HG03520 (cell line): ENCODE results near the gene SLC1A2.

Source experiments
- ATAC-seq: cut with Tn5 transposase; IDR thresholded peaks from one replicate; pipeline ENCODE4 v1.9.1; 2021; ENCODE audit warnings: mild to moderate bottlenecking, moderate library complexity; ENCODE audit not compliant: unreplicated experiment

SLC1A2 gene

DNA sequence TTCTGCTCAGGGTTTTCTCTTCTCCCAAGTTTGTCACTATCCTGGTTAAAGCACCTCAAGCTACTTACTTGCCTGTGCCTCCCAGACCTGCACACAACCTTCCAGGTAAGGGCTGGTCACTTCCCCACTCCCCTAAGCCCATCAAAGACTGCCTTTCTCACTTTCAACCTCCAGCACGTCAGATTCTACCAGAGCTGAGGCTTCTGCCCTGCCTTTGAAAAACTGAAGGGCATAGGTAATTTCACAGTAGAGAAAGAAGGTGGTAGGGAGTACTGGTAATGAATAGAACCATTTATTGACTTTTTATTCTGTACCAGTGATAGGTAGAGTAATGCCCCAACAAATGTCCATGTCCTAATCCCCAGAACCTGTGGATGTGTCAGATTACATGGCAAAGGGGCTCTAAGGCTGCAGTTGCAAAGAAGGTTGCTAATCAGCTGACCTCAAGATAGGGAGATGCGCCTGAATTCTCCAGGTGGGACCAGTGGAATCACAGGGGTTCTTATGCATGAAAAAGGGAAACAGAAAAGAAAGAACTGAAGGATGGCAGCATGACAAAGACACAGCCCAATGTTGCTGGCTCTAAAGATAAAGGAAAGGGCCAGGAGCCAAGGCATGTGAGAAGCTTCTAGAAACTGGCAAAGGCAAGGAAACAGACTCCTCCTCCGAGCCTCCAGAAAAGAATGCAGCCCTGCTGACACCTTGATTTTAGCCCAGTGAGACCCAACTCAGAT lies 89.0 kb downstream of the SLC1A2 start:
- no peak for ATAC-seq

DNA sequence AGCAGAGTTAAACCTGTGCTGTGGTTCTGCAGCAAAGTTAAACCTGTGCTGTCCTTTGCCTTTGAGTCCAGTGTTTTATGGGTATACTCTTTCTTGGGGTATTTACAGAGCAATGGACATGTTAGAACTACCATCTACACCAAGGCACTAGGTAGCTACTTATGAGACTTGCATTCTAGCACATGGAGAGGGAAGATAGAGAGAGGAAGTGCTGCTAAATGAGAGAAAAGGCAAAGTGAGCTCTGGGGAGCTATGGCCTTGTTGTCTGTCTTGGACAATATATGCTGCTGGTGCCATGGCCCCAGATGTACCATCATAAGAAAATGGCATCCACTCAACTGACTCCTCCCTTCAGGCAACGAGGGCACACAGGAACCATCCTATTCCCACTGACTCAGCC lies 91.5 kb downstream of the SLC1A2 start:
- no peak for ATAC-seq

DNA sequence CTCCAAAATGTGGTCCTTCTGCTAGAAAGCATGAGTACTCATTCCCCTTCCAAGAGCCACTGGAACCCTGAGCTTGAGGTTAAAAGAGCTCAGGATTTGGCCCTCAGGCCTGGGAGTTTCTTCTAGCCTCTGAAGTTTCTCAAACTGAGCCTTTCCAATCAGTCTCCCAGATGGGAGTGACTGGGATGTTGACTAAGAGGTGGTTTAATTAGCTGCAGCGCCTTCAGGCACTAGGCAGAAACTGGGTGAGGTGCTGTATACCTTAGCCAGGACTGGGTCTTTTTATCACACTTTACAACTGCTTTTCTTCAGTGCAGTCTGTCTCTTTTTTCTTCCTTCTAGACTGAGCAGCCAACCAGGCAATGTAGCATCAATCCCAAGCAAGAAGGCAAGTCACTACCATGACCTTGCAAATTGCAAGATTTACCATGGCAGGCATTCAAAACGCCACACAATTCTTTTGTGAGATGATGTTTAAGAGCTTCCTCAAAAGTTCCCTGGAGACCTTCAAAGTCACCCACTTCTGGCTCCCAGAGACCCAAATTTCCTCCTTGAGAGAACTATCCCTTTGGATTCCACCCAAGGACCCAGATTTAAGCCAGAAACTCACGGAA lies 93.0 kb downstream of the SLC1A2 start:
- ATAC-seq, result no peak

DNA sequence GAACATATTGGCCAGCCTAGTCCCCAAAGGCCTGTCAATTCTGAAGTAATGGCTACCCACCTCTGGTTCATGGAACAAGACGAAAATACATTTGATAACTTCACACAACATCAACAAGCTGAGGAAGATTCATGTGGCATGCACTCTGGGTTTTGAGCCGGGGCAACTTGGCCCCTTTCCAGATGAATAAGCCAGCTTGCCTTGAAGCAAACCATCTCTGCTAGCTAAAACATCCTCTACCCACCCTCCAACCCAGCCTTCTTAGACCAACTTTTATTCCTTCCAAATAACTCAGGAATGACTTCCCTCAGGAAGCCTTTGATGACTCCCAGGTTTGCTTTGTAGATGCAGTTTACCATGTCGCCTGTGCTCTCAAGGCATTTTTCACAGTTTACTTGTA lies 94.4 kb downstream of the SLC1A2 start:
- ATAC-seq, result no peak

DNA sequence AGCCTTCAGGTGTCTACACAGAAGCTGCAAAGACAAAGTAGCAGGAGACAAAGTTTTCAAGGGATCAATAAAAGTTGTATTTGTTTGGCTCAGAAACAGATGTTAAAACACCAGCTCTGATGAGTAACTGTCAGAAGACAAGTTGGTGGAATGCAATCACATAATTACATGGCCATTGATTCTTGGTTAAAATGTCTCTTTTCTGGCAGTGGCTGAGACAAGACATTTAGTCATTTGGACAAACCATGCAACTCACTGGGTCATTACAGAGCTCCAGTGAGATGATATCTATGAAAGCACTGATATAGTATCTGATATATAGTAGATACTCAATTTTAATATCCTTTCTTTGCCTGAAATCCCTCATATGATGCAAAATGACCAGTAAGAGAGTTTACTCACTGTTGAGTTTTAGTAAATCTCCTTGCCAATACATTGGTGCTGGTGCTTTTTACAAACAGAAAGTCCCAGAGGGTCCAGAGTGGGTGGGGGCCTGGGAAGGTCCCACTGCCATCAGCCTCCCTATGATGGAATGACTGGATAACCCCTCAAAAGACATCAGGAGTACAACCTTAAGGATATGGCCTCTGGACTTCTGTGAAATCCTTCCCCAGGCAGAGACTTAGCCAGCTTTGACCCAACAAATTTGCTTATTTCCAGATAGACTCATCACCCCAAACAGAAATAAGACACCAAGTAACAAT lies 95.0 kb downstream of the SLC1A2 start:
- no peak for ATAC-seq

DNA sequence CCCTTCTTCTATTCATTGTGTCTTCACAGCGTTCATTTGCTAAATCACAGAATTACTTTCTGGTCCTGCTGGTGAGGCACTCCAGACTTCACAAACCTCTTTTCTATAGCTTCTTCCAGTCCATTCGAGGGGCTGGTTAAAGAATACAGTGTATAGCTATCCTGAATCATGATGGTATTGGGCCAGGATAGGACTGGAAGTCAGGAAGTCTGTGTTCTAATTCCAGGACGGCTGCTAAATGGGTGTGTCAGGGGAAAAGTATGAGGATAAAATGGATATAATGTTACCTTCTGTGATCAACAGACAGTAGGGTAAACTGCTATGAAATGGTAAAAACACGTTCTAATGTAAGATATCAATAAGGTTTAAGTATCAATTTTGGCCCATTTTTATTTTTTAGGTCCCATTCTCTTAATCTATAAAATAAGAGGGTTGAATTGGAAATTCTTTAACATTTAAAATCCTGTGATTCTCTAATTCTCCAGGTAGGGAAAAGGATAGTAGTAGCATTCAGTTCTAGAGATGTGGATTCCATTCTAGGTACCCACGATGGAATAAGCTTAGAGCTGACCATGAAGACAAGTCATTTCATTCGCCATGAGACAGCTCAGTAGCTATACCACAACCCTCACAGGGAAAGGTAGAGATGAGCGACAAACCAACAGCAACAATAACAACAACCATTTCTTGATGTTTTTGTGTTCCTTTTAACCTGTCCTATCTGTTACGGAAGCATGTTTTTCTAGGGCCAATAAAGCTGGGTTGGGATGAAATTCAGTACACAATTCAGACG lies 96.1 kb downstream of the SLC1A2 start:
- ATAC-seq, result no peak

DNA sequence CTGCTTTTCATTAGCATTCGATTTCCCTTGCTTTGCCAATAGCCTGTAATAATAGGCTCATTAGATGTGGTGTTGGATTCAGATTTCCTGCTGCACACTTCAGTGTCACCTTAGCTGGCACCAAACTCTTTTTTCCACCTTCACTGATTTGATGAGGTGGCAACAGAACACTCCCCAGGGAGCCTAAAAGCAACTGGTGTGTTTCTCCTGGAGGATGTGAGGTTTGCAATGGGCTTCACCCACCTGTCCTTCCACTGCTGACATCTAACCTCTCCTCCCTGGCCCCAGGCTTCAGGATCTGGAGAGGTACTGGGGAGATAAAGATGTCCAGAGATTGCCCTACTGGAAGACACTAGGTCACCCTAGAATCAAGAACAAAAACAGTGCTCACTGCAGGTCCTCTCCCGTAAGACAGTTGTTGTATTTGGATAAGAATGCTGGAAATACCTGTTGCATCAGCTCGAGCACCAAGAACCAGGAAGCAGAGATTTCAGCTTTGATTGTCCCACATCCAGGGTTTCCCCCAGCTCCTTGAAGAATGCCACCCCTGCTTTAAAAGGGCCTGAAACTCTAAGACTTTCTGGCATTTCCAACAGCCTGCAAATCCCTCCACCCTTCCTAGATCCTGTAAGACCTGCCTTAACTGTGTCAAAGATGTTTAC lies 96.9 kb downstream of the SLC1A2 start:
- ATAC-seq, result no peak

DNA sequence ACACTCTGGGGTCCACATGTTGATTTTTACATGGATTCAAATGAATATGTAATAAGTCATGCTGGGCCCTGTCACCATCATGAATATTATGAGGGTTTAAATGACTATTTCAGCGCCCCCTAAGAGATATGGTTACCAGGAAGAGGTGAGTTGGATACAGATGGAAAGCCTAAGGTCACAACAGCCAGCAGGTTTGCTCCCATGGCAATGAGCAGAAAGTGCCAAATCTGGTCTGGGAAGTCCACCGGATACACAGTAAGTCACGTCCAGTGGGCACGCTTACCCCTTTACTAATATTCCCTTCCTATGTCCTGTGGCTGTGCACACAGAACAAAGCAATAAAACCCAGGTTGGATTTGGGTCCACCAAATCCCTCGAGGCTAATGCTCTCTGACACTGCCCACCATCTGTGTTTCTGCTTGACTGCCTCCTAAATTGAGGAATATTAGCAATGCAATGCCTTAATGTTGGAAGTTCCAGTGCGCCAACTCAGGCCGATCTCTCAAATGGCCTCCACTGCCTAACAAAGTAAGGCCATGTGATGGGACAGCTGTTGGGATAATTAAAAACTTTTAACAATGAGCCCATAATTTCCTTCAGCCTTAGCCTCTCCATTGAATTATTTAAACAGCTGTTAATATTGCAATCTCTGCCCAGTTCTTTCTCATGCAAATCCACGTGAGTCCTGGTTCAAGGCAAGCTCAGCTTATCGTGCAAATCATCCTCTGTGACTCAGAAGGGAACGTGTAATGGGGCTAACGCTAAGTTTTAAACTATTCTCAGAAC lies 97.6 kb downstream of the SLC1A2 start:
- ATAC-seq, result no peak

DNA sequence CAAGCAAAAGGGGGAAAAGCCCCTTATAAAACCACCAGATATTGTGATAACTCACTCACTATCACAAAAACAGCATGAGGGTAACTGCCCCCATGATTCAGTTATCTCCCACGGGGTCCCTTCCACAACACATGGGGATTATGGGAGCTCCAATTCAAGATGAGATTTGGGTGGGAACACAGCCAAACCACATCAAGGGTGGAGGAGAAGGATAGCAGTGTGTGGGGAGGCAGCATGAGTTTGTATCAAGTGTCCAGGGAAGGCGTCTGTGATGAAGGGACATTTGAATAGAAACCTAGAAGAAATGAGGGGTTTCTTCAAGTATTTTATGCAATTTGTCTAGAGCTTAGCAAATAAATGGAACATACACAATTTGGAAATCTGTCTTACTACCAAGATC lies 98.2 kb downstream of the SLC1A2 start:
- no peak for ATAC-seq

DNA sequence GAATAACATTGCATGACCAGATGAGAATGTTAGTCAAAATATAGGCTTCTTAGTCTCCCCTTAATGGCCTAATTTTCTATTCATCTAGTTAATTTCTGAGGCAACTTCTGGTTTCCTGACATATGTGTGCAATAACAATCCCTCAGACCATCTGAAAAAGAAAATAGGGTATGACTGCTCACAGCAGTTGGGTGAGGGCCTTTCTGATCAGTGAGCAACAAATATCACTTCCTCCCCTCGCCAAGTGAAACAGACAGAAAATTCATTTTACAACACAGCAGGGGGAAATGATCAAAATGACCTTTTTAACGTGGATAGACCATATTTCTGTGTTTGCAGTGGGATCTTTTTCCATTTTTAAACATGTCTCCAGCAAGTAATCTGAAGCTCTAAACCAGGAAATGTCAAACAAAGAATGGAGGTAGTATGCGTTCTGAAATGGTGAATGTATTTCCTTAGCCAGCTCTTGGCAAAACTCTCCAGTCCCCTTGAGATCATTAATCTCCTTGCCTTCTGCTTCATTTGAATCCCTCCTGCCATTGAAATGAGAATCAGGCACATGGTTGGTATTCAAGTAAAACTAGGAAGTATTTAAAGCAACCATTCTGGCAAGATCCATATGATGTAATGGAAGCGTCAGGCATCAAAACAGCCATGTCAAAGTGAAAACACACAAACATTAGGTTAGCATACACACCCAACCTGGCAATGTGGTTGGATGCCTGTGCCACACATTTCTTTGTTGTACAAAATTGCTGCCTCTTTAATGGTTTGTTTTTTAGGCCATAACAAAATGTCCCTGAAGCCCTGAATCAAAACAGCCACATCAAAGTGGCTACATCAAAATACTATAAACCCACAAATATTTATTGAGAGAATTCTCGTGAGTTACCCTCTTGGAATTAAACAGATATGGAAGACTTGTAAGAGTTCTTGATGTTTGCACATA lies 100.1 kb downstream of the SLC1A2 start:
- ATAC-seq, result no peak

DNA sequence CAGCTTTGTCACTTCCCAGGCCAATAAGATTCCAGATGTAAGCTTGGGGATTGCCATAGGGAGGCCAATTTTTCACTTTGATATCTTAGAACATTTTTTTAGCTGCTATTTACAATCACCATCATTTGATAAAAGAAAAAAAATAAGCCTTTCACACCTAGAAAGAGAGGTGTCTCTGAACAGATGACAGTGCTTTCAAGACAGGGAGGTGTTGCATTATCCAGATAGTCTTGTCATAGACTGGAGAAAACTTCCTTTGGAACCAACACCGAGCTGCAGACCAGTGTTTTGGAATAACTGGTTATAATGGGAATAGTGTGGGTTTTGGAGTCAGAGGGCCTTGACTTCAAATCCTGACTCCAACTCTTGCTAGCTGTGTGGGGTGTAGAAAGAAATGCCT lies 101.0 kb downstream of the SLC1A2 start:
- no peak for ATAC-seq

DNA sequence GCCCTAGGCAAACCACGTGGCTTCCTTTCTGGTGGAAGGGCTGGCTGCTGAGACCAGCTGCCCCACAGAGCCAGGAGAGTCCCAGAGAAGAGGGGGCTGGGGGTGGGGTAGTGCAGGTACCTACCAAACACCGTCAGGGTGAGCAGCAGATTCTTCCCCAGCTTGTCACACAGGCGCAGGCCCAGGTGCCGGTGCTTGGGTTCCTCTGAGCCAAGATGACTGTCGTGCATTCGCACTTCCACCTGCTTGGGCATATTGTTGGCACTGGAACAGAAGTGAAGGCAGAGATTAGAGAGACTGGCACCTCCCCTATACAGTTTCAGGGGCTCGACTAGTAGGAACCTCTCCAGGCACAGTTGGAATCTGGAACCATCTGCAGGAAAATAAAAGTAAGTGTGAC lies 102.1 kb downstream of the SLC1A2 start:
- no peak for ATAC-seq

DNA sequence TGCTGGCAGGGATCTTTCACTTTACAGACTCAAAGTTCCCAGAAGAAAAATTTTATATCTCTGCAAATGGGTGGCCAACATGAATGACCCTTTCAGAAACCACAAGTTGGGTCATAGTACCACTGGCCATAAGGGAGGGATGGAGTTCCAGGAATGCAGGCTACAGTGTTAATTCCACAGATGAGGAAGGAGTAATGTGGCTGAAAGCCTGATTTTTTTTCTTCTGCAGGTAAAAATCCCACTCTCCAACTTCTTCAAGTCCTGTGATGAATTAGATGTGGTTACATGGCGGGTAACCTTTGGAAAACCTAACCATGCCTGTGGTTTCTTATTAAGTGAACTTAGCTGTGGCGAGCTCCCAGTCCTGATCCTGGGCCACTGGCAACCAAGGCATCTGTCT lies 103.2 kb downstream of the SLC1A2 start:
- ATAC-seq, result no peak

DNA sequence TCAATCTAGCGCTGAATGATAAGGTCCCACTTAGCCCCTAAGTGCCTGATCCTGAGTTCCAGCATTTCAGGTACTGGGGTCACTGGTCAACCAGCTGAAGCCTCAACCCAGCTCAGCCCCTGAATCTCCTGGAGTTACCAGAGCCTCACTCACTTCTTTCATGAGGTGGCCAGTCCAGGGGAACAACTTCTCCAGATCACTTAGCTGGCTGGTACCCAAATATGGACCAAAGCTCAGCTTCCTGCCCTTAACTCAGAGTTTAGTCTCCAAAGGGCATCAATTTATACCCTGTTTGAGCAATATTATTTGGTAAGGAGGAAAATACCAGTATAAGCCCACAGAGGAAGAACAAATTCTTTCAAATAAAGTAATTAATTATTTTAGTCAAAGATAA lies 105.6 kb downstream of the SLC1A2 start:
- ATAC-seq, result no peak

DNA sequence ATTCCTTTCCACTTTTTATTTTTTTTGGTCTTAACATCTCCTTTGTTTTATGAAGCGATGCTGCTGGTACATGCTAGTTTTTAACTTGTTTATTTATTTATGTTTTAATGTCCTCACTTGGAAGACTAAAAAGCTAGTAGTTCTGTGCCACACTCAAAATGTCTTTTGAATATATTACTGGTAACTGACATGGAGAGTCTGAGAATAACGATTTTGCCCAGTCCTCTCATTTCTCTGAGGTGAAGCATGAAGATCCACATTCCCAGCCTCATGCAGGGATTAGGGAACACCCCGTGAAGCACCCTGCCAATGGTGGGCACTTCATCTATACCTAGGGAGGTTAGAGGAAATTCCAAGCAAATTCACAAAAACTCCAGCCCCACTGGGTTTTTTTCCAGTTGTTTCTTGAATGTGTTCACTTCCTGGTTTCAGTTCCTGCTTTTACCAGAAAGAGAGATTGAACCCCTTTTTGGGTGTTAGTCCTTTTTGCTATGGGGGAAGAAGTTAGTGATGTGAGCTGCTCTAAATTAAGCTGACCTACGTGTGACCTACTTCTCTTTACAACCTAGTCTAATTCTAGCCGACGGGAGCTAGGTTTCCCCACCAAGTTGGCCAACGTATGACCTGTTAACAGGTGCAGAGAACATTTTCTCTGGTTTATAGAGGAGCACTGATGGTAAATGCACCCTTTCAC lies 106.1 kb downstream of the SLC1A2 start:
- ATAC-seq, result peak; percentile 87

DNA sequence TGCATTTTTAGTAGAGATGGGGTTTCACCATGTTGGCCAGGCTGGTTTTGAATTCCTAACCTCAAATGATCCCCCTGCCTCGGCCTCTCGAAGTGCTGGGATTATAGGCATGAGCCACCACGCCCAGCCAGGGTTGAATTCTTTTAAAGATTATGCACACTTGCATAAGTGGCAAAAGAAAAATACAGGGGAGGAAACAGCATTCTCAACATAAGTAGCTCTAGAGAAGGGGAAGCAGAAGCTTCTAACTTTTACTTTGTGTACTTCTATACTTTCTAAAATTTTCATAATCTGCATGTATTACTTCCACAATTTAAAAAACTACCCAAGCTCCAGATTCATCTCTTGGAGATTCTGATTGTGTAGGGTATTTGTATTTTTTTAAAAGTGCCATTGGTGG lies 108.0 kb downstream of the SLC1A2 start:
- no peak for ATAC-seq

DNA sequence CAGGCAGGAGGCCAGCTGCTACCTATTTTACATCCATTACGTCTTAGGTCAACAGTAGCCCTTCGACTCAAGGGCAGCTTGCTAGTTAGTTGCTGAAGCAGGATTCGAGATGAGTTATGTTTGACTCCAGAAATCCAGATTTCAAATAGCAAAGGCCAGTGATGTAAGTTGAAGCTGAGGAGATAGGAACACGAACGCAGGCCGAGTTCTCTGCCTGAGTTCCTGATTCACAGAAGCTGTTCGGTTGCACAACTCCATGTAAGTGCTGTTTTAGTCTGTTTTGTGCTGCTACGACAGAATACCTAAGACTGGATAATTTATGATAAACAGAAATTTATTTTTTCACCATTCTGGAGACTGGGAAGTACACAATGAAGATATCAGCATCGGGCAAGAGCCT lies 111.2 kb downstream of the SLC1A2 start:
- ATAC-seq, result no peak

DNA sequence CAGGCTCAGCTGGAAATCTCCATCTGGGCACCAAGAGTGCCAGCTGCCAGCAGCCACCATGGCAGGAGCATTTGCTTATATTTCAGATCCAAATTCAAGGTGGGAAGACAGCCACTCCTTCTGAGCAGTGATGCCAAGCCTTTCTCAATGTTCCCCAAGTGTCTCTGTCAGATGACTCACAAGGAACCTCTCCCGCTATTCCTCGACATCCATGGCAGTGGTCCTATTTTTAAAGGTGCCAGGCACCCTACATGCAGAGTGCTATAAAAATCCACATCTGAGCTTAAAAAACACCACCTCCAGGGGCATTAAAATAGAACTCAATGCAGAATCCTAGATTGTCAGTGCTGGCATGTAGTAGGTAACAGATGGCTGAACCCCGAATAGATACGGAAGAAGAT lies 112.1 kb downstream of the SLC1A2 start:
- ATAC-seq, result no peak
